ENCODE results near the gene FA2H.

FA2H gene

GRCh38 chr16:74807052-74807646 is 32.5 kb upstream of the FA2H start:
- TF ChIP-seq CTCF (IDR thresholded peaks at IDR 0.05): no peak
- no peak overlapping the region for H3K9ac ChIP-seq
- H3K36me3 ChIP-seq (ENCODE audit: control insufficient read depth, insufficient read depth, low read length): no peaks in the 10 kb centered on the region
- H3K4me2 ChIP-seq (ENCODE audit: low read length): no peak overlapping the region
- H3K4me1 ChIP-seq: peaks cover 2% of the 10 kb centered on the region
- no peak overlapping the region for H3K27ac ChIP-seq
- H2AFZ ChIP-seq: no peak overlapping the region
- no peaks in the 10 kb centered on the region for H3K79me2 ChIP-seq
- H3K4me3 ChIP-seq (ENCODE audit: low read depth, low read length): no peak overlapping the region
- no peaks in the 10 kb centered on the region for H3K9me3 ChIP-seq (ENCODE audit: control insufficient read depth, low read length)
- H3K27me3 ChIP-seq (ENCODE audit: control insufficient read depth, insufficient read depth, low read length): no peaks in the 10 kb centered on the region

GRCh38 chr16:74800216-74800871 is 25.7 kb upstream of the FA2H start:
- no peak overlapping the region for H3K27ac ChIP-seq
- H3K4me1 ChIP-seq: no peaks in the 10 kb centered on the region
- H3K36me3 ChIP-seq (ENCODE audit: control insufficient read depth, insufficient read depth, low read length): no peaks in the 10 kb centered on the region
- no peak overlapping the region for H2AFZ ChIP-seq
- H3K79me2 ChIP-seq: no peaks in the 10 kb centered on the region
- no peak overlapping the region for H3K9ac ChIP-seq
- H3K4me2 ChIP-seq (ENCODE audit: low read length): no peak overlapping the region
- no peaks in the 10 kb centered on the region for H3K27me3 ChIP-seq (ENCODE audit: control insufficient read depth, insufficient read depth, low read length)
- H3K9me3 ChIP-seq (ENCODE audit: control insufficient read depth, low read length): no peaks in the 10 kb centered on the region
- no peak overlapping the region for H3K4me3 ChIP-seq (ENCODE audit: low read depth, low read length)
- TF ChIP-seq CTCF (IDR thresholded peaks at IDR 0.05): no peak

GRCh38 chr16:74797414-74797813 is 22.8 kb upstream of the FA2H start:
- no peaks in the 10 kb centered on the region for H3K79me2 ChIP-seq
- H2AFZ ChIP-seq: no peak overlapping the region
- no peak for TF ChIP-seq CTCF (IDR thresholded peaks at IDR 0.05)
- no peaks in the 10 kb centered on the region for H3K9me3 ChIP-seq (ENCODE audit: control insufficient read depth, low read length)
- no peaks in the 10 kb centered on the region for H3K27me3 ChIP-seq (ENCODE audit: control insufficient read depth, insufficient read depth, low read length)
- no peaks in the 10 kb centered on the region for H3K36me3 ChIP-seq (ENCODE audit: control insufficient read depth, insufficient read depth, low read length)
- H3K9ac ChIP-seq: no peak overlapping the region
- no peaks in the 10 kb centered on the region for H3K4me1 ChIP-seq
- H3K27ac ChIP-seq: no peak overlapping the region
- H3K4me3 ChIP-seq (ENCODE audit: low read depth, low read length): no peak overlapping the region
- H3K4me2 ChIP-seq (ENCODE audit: low read length): no peak overlapping the region

- H3K27ac ChIP-seq: no peak overlapping the region
- no peak overlapping the region for H2AFZ ChIP-seq
- no peak overlapping the region for H3K9ac ChIP-seq
- no peak overlapping the region for H3K4me3 ChIP-seq (ENCODE audit: low read depth, low read length)
- H3K36me3 ChIP-seq (ENCODE audit: control insufficient read depth, insufficient read depth, low read length): no peaks in the 10 kb centered on the region
- no peaks in the 10 kb centered on the region for H3K9me3 ChIP-seq (ENCODE audit: control insufficient read depth, low read length)
- no peak overlapping the region for H3K4me2 ChIP-seq (ENCODE audit: low read length)
- no peaks in the 10 kb centered on the region for H3K79me2 ChIP-seq
- TF ChIP-seq CTCF (IDR thresholded peaks at IDR 0.05): no peak
- no peaks in the 10 kb centered on the region for H3K4me1 ChIP-seq
- H3K27me3 ChIP-seq (ENCODE audit: control insufficient read depth, insufficient read depth, low read length): no peaks in the 10 kb centered on the region
These were observed 20.5 kb upstream of the FA2H start for GRCh38 chr16:74795104-74795503.

- no peak overlapping the region for H3K4me3 ChIP-seq (ENCODE audit: low read depth, low read length)
- no peak overlapping the region for H2AFZ ChIP-seq
- no peak overlapping the region for H3K27ac ChIP-seq
- no peaks in the 10 kb centered on the region for H3K9me3 ChIP-seq (ENCODE audit: control insufficient read depth, low read length)
- H3K79me2 ChIP-seq: no peaks in the 10 kb centered on the region
- H3K4me1 ChIP-seq: no peaks in the 10 kb centered on the region
- no peaks in the 10 kb centered on the region for H3K27me3 ChIP-seq (ENCODE audit: control insufficient read depth, insufficient read depth, low read length)
- TF ChIP-seq CTCF (IDR thresholded peaks at IDR 0.05): no peak
- no peaks in the 10 kb centered on the region for H3K36me3 ChIP-seq (ENCODE audit: control insufficient read depth, insufficient read depth, low read length)
- H3K9ac ChIP-seq: no peak overlapping the region
- no peak overlapping the region for H3K4me2 ChIP-seq (ENCODE audit: low read length)
These were observed 20.0 kb upstream of the FA2H start for GRCh38 chr16:74794668-74795067.

All from parathyroid adenoma (tissue), 2 donors.